HEK293T (cell line): ENCODE measurements around the gene EPHA4.

ENCODE experiments used
- ARNT ChIP-seq: fragments of 450-650 bp; IDR thresholded peaks from 2 replicates; pipeline ENCODE4 v1.6.1; 2017; ENCODE audit warnings: mild to moderate bottlenecking
- BHLHE40 ChIP-seq: fragments of 450-650 bp; IDR thresholded peaks from 2 replicates; pipeline ENCODE4 v1.6.1; 2016; ENCODE audit warnings: mild to moderate bottlenecking, moderate library complexity, borderline replicate concordance
- ELF4 ChIP-seq: fragments of 450-650 bp; IDR thresholded peaks from 2 replicates; pipeline ENCODE4 v1.6.1; 2017; ENCODE audit warnings: antibody characterized with exemption
- FOXA1 ChIP-seq: fragments of 450-650 bp; IDR thresholded peaks from 2 replicates; pipeline ENCODE4 v1.6.1; 2016; ENCODE audit warnings: mild to moderate bottlenecking
- FOXK2 ChIP-seq: fragments of 450-650 bp; IDR thresholded peaks from 2 replicates; pipeline ENCODE4 v1.6.1; 2016; ENCODE audit warnings: mild to moderate bottlenecking
- FOXM1 ChIP-seq: fragments of 450-650 bp; IDR thresholded peaks from 2 replicates; pipeline ENCODE4 v1.6.1; 2017; ENCODE audit warnings: mild to moderate bottlenecking, borderline replicate concordance
- HDGF ChIP-seq: fragments of 450-650 bp; IDR thresholded peaks from 2 replicates; pipeline ENCODE4 v1.6.1; 2017; ENCODE audit warnings: antibody characterized with exemption, borderline replicate concordance
- LEF1 ChIP-seq: fragments of 450-650 bp; IDR thresholded peaks from 2 replicates; pipeline ENCODE4 v1.6.1; 2017; ENCODE audit warnings: mild to moderate bottlenecking, borderline replicate concordance
- NFRKB ChIP-seq: fragments of 450-650 bp; IDR thresholded peaks from 2 replicates; pipeline ENCODE4 v1.6.1; 2016; ENCODE audit warnings: mild to moderate bottlenecking, moderate library complexity
- PKNOX1 ChIP-seq: fragments of 450-650 bp; IDR thresholded peaks from 2 replicates; pipeline ENCODE4 v1.6.1; 2016
- SP1 ChIP-seq: fragments of 450-650 bp; IDR thresholded peaks from 2 replicates; pipeline ENCODE4 v1.6.1; 2017
- TARDBP ChIP-seq: fragments of 450-650 bp; IDR thresholded peaks from 2 replicates; pipeline ENCODE4 v1.6.1; 2016
- ZNF384 ChIP-seq: fragments of 450-650 bp; IDR thresholded peaks from 2 replicates; pipeline ENCODE4 v1.6.1; 2016

GRCh38 chr2:221495731-221496130 lies 76.4 kb downstream of the EPHA4 start:
- no peak for TF ChIP-seq HDGF
- TF ChIP-seq NFRKB = no peak
- TF ChIP-seq FOXM1 = no peak
- no peak for TF ChIP-seq ELF4
- TF ChIP-seq ZNF384 = no peak
- no peak for TF ChIP-seq ARNT
- no peak for TF ChIP-seq BHLHE40
- TF ChIP-seq FOXK2 = no peak
- TF ChIP-seq TARDBP = no peak
- no peak for TF ChIP-seq SP1
- no peak for TF ChIP-seq LEF1
- no peak for TF ChIP-seq FOXA1
- no peak for TF ChIP-seq PKNOX1
